NCI-H2081 (cell line): Measurements from ENCODE around the gene GNL1.
A peak's percentile ranks its signal among the peaks of the same experiment; 100 is the strongest.
"Not testable (repeated sequence)": the region's sequence is repeated elsewhere in the genome, so short reads cannot be mapped to it uniquely, and the experiment has no call there.

Source experiments
- DNase-seq, 2 experiments: peaks; one replicate each; lab custom pipeline; 2025; lab: John Stamatoyannopoulos, UW

The GNL1 gene

DNA sequence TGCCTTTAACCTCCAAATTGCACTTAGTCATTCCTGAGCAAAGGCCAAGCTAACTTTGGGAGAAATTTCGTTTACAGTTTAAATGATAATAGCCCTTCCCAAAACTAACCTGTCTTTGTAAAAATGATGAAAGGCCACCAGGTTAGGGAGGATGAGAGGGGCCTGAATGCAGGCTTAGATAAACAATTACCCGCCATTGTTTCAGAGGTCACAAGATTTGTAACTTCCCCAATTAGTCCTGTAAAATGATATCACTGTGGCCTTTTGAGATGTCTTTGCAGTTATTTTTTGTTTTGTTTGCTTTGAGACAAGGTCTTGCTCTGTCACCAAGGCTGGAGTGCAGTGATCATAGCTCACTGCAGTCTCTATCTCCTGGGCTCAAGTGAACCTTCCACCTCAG, 26.3 kb downstream of the GNL1 start:
- no peak for DNase-seq

DNA sequence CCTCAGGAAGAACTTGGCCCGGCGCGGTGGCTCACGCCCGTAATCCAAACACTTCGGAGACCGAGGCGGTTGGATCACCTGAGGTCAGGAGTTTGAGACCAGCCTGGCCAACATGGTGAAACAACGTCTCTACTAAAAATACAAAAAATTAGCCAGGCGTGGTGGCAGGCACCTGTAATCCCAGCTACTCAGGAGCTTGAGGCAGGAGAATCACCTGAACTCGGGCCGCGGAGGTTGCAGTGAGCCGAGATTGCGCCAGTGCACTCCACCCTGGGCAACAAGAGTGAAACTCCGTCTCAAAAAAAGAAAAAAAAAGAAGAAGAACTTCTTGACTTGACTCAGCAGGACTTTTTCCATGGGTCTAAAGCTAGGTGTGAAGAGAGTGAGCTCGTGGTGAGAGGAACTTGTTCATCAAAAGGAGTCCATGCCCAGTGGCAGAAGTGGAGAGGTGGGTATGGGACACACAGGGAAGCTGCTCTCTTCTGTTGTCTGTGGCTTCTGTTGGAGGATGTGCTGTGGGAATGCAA, 26.9 kb downstream of the GNL1 start:
- DNase-seq, result not testable (repeated sequence)

DNA sequence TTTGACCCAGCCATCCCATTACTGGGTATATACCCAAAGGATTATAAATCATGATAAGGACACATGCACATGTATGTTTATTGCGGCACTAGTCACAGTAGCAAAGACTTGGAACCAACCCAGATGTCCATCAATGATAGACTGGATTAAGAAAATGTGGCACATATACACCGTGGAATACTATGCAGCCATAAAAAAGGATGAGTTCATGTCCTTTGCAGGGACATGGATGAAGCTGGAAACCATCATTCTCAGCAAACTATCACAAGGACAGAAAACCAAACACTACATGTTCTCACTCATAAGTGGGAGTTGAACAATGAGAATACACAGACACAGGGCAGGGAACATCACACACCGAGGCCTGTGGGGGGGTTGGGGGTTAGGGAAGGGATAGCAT, 29.8 kb downstream of the GNL1 start:
- not testable (repeated sequence) for DNase-seq

DNA sequence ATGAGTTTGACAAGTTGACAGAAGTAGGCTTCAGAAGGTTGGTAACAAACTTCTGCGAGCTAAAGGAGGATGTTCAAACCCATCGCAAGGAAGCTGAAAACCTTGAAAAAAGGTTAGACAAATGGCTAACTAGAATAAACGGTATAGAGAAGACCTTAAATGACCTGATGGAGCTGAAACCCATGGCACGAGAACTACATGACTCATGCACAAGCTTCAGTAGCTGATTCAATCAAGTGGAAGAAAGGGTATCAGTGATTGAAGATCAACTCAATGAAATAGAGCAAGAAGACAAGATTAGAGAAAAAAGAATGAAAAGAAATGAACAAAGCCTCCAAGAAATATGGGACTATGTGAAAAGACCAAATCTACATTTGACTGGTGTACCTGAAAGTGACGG, 34.3 kb downstream of the GNL1 start:
- DNase-seq, result not testable (repeated sequence)

DNA sequence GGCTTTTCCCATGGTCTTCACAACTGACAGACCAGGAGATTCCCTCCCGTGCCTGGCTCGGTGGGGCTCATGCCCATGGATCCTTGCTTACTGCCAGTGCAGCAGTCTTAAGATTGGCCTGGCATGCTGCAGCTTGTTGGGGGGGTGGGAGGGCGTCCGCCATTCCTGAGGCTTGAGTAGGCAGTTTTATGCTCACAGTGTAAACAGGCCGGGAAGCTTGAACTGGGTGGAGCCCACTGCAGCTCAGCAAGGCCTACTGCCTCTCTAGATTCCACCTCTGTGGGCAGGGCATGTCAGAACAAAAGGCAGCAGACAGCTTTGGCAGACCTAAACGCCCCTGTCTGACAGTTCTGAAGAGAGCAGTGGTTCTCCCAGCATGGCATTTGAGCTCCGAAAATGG, 35.2 kb downstream of the GNL1 start:
- DNase-seq, result not testable (repeated sequence)

DNA sequence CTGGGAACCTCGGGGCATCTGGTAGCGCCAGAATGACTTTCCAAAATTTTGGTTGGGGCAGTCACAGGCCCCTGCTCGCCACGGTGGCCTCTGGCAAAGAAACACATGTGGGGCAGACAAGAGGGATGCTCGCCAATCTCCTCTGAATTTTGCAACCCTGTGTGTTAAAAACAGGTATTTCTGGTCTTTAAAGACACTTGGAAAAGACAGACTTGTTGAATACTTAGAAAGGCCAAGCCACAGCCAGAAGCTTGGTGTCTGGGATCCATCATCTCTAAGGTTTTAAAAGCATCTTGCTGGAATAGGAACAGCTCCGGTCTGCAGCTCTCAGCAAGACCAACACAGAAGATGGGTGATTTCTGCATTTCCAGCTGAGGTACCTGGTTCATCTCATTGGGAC, 35.8 kb downstream of the GNL1 start:
- DNase-seq, result no peak

DNA sequence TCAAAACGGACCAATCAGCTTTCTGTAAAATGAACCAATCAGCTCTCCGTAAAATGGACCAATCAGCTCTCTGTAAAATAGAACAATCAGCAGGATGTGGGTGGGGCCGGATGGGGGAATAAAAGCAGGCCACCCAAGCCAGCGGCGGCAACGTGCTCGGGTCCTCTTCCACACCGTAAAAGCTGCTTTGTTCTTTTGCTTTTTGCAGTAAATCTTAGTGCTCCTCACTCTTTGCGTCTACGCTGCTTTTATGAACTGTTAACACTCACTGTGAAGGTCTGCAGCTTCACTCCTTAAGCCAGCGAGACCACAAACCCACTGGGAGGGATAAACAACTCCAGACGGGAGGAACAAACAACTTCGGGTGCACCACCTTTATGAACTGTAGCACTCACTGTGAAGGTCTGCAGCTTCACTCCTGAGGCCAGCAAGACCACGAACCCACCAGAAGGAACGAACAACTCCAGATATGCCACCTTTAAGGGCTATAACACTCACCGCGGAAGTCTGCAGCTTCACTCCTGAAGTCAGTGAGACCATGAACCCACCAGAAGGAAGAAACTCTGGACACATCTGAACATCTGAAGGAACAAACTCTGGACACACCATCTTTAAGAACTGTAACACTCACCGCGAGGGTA, 37.7 kb downstream of the GNL1 start:
- not testable (repeated sequence) for DNase-seq

DNA sequence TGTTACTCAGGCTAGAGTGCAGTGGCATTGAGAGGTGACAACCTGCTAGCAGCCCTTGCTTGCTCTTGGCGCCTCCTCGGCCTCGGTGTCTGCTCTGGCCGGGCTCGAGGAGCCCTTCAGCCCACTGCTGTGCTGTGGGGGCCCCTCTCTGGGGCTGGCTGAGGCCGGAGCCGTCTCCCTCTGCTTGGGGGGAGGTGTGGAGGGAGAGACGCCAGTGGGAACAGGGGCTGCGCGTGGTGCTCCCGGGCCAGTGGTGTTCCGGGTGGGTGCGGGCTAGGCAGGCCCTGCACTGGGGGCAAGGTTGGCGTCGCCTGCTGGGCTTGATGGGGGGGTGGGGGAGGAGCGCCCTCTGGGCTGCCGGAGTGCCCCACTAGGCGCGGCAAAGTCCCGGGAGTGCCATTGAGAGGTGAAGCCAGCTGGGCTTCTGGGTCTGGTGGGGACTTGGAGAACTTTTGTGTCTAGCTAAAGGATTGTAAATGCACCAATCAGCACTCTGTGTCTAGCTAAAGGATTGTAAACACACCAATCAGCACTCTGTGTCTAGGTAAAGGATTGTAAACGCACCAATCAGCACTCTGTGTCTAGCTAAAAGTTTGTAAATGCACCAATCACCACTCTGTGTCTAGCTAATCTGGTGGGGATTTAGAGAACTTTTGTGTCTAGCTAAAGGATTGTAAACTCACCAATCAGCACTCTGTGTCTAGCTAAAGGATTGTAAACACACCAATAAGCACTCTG, 38.4 kb downstream of the GNL1 start:
- DNase-seq, result not testable (repeated sequence)

DNA sequence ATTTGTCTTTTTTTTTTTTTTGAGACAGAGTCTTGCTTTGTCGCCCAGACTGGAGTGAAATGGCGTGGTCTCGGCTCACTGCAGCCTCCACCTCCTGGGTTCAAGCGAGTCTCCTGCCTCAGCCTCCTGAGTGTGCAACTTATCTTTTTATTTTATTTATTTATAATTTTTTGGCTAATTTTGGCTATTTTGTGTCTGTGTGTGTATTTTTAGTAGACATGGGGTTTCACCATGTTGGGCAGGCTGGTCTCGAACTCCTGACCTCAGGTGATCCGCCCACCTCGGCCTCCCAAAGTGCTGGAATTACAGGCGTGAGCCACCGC, 39.6 kb downstream of the GNL1 start:
- DNase-seq, result not testable (repeated sequence)

DNA sequence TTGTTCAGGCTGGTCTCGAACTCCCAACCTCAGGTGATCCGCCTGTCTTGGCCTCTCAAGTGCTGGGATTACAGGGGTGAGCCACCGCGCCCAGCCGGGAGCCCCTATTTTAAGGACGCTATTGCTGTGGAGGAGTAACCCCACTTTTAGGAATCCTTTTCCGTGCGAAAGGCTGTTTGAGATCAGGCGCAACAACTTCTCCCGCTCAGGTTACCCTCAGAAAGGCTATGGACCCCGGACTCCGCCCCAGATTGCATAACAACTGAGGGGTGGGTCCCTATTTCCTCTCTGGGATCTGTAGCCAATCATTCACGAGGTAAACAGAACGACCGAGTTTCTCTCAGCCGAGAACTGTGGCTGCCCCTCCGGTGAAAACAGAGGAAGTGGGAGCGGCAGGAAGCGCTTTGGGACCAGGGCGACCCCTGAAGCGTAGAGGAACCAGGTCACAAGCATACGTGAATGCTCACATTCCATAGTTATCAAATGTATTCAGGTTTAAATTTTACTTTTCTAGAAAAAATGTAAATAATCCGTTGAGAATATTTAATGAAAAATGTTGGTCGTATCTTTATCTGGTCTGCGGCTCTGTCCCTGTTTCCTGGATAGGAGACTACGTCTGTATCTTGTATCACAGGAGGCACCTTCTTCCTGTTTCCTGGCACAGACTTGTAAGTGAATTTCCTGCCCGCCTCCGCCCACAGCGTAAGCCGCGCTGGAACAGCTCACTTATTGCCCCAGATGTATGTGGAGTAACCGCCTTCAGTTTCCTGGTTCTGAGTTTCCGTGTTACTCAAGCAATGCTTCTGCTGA, 40.1 kb downstream of the GNL1 start:
- DNase-seq, result peak; percentile 15 to 25

DNA sequence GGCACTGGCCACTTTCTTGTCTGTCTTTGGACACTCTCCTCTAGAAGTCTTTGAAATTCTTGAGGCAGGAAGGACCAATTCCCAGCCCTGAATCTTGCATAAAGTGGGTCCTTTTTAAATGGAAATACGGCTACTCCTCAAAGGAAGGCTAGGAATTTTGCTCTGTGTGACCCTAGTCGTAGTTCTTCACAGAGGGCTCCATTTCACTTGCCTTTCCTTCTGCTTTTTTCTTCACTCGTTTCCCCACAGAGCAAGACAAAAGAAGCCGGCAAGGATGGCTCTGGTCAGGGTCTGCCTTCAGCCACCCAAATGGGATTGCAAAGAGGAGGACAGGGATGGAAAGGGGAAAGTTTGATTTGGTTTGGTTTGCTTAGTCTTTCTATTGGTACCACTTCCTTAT, 41.2 kb downstream of the GNL1 start:
- no peak for DNase-seq

DNA sequence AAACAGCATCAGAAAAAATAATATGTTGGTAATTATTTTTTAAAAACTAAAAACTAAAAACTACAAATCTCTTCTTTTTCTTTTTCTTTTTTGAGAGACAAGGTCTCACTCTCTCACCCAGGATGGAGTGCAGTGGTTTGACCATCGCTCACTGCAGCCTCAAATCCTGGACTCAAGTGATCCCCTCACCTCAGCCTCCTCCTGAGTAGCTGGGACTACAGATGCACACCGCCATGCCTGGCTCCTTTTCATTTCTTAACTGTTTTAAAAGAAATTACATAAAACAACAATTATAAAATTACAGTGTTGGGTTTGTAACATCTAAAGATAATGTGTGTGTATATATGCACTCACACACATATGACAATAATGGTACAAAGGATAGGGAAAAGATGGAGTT, 42.8 kb downstream of the GNL1 start:
- no peak for DNase-seq

DNA sequence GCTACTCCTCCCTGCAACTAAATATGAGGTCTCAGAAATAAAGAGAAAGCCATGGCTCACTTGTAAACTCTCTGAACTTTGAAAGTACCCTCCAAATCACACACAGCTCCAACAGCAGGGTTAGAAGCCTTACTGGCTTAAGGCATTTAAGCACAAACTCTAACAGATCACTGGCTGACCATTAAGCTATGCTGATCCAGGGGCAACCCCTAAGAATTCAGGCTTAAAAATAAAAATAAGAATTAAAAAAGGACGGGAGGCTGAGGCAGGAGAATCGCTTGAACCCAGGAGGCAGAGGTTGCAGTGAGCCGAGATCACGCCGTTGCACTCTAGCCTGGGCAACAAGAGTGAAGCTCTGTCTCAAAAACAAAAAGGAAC, 45.1 kb downstream of the GNL1 start:
- DNase-seq, result no peak

DNA sequence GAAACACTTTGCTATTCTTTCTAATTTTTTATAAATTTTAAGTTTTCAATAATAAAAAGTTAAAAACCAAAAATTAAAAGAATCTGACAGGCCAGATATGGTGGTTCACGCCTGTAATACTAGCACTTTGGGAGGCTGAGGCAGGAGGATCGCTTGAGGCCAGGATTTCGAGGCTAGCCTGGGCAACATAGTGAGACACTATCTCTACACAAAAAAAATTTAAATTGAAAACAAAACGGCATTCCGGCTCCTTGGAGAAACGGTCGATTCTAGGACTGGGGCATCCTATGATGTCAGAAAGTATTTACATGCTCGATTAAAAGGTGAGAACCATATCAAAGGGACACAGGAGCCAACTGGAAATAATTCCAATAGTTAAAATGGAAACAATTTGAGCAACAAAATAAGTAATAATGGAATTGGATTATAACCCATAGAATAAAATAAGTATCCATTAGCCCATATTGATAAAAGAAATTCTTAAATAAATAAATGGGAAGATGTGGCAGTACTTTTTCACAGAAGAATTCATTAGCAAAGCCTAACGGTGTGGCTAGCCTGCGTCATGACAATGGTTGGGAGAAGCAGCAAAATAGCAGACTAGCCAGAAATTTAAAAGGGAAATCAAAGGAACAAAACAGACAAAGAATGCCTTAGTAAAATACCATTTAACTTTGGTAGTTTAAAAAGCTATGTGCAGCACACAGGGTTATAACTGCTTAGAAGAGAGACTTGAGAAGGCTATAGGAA, 45.7 kb downstream of the GNL1 start:
- no peak for DNase-seq

DNA sequence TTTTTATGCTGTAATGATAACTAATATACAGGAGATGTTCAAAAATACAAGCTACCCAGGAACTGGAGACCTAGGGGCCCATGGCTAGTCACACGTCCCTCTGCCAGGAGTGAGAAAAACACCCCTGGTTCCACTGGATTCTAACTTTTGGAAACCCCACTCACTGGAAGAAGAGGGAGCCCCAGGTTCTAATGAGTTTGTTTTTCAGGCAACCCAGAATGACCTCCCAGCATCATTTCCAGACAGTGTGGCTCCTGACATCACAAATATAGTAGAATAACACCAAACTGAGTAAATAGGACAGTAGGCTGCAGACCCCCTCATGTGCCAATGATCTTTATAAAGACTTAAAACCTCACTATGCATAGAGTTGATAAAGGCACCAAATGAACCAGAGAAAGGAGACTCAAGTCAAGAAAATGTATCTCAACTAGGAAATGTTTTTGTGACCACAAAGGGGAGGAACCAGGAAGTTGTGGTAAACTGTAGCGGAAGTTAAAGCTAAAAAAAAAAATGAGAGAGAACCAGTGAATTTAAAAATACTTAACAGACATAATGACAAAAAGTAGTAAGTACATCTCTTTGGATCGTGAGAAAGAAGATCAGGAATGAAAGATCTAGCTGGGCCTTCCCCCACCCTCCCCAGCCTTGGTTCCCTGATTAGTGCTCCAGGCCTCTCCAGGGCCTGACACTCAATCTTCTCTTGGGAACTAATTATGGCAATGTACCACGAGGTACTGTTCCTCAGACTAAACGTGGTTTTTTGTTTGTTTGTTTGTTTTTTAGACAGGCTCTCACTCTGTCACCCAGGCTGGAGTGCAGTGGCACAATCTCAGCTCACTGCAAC, 47.2 kb downstream of the GNL1 start:
- no peak for DNase-seq

DNA sequence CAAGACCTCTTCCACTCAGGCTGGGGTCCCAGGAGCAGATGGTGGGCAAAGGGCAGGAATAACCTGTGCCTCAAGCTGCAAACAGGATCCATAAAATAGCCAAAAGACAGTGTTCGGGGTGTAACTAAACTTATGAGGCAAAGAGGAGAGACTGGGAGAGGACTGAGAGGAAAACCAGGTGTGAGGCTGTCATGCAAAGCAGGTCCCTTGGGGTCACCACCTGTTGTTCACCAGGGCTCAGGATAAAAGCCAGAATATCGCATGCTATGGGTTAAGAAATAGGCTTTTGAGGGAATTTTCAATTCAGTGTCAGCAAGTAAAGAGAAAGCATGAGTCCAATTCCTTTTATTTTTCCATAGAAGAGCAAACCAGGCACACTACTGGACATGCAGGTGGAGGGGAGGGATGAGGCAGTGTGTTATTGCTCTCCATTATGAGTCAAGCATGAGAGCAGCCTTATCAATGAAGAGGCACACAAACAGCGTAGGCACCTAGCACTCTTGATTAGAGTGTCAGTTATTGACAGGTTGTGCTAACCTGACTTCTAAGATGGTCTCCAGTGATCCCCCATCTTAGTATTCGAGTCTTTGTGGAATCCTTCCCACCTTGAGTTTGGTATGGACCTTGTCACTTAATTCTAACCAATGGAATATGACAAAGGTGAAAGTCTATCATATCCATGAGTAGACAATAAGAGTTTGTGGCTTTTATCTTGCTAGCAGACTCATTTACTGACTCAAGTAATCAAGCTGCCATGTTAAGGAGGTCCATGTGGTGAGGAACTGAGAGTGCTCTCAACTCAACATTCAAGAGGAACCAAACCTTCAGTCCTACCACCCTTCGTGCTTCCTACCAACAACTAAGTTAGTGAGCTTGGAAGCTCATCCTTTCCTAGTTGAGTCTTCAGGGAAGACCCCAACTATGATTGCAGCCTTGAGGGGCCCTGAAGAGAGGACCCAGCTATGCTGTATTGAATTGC, 48.2 kb downstream of the GNL1 start:
- no peak for DNase-seq

DNA sequence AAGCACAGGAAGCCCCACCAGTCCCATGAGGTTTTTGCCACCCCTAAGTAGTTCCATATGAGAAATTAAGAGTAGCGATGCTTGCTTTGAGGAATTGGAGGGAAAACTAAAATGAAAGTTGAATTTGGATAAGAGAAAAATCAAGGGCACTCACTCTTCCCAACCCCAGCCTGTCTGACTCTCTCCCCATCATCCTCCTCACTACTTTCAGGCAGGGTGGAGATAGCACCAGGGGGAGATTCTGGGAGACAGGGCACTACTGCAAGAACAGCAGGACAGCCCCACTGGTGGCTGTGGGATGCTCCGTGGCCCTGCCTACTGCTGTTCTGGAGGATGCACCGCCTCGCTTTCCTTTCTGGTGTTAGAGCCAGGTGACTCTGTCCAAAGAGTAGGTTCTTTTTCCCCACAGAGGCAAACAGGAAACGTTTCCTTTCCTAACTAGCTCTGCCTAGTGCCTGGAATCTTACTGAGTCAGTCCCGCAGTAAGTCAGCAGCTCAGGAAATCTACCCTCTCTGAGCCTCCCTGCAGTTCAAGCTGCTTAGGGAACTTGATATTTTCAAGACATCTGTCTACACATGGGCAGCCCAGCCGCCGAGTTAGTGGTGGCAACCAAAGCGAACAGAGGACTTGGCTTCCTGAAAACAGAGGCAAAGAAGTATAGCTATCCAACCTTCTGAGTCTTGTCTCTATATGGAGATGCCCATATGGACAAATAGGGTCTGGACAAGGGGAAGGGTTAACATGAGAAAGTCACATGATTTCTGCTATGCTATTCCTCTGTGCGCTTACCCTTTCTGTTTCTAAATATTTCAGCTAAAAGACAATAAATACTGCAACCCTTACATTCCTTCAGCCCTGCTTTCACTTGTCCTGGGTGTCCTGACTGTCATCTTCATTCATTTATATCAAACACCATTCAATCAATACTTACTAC, 55.6 kb downstream of the GNL1 start:
- DNase-seq, result no peak

DNA sequence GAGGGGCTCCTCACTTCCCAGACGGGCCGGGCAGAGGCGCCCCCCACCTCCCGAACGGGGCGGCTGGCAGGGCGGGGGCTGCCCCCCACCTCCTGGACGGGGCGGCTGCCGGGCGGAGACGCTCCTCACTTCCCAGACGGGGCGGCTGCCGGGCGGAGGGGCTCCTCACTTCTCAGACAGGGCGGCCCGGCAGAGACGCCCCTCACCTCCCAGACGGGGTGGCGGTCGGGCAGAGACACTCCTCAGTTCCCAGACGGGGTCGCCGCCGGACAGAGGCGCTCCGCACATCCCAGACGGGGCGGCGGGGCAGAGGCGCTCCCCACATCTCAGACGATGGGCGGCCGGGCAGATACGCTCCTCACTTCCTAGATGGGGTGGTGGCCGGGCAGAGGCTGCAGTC, 57.6 kb downstream of the GNL1 start:
- not testable (repeated sequence) for DNase-seq

DNA sequence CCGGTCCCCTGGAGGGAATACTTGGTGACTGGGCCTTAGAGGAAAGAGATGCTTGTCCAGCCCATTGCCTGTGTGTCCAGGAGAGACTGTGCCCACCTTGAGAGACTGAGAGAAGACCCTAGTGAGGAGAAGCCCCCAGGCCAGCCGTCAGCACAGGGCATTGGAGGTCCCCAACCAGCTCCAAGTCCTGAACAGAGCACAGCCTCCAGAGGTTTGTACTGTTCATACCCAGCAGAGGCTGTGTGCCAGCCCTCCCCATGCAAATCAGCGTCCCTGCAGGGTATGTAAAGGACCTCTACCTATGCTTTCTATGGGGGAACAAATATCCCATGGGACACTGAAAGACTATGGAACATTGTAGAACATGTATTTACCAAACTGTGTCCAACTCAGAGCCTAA, 58.6 kb downstream of the GNL1 start:
- no peak for DNase-seq
